OCI-LY7 (cell line): ENCODE measurements around the gene RFX3. TPM values are rescaled to one million over a fixed set of nuclear protein-coding genes. Genes with fewer than 3 reads are reported as not detected.

Source experiments
- BruUV-seq: library from RNA; stranded (reverse); fragments of 400-500 nt; replicated peaks from 2 replicates; lab custom pipeline; 2021; lab: Mats Ljungman, UMichigan
- CTCF ChIA-PET: fragments of 300-600 bp; sonication (Branson Sonifier 250); formaldehyde crosslinking; loops from one replicate; lab custom pipeline; 2022; ENCODE audit warnings: antibody characterized with exemption; ENCODE audit not compliant: unreplicated experiment; lab: Charles Lee
- POLR2A ChIA-PET: fragments of 300-600 bp; sonication (Branson Sonifier 250); formaldehyde crosslinking; loops from one replicate; lab custom pipeline; 2022; ENCODE audit warnings: antibody characterized with exemption; lab: Charles Lee
- DNase-seq: peaks from one replicate; pipeline ENCODE4 v3.0.0-alpha.2; 2015; ENCODE audit warnings: low spot score
- H2AFZ ChIP-seq: fragments of 200-600 bp; sonication (generic), shearing (Covaris generic); 2 replicates; pipeline ENCODE4 v1.6.1; 2014; ENCODE audit warnings: mild to moderate bottlenecking, antibody characterized with exemption, low read length, moderate library complexity
- H3K27ac ChIP-seq: fragments of 200-600 bp; sonication (generic); 2 replicates; pipeline ENCODE4 v1.5.1; 2014; ENCODE audit warnings: mixed run types, low read depth, mild to moderate bottlenecking, moderate library complexity, low read length, inconsistent platforms; ENCODE audit not compliant: poor library complexity, severe bottlenecking
- H3K36me3 ChIP-seq: fragments of 200-600 bp; sonication (generic); 2 replicates; pipeline ENCODE4 v1.6.1; 2014; ENCODE audit warnings: mild to moderate bottlenecking, antibody characterized with exemption, low read length, moderate library complexity, mixed read lengths; ENCODE audit not compliant: insufficient read depth
- H3K4me1 ChIP-seq: fragments of 200-600 bp; sonication (generic); 2 replicates; pipeline ENCODE4 v1.5.1; 2014; ENCODE audit warnings: mild to moderate bottlenecking, low read length; ENCODE audit not compliant: insufficient read depth, poor library complexity, severe bottlenecking
- H3K4me2 ChIP-seq: fragments of 200-600 bp; sonication (generic); 2 replicates; pipeline ENCODE4 v1.6.1; 2014; ENCODE audit warnings: mild to moderate bottlenecking, low read length
- H3K4me3 ChIP-seq: fragments of 200-600 bp; sonication (generic); 2 replicates; pipeline ENCODE4 v1.5.1; 2014; ENCODE audit warnings: mild to moderate bottlenecking, low read depth, low read length; ENCODE audit not compliant: poor library complexity, severe bottlenecking
- H3K79me2 ChIP-seq: fragments of 200-600 bp; sonication (generic); 2 replicates; pipeline ENCODE4 v1.6.1; 2016; ENCODE audit warnings: low read depth, mild to moderate bottlenecking, low read length, moderate library complexity, mixed read lengths; ENCODE audit not compliant: insufficient read depth
- H3K9me2 ChIP-seq: fragments of 200-600 bp; sonication (generic); 2 replicates; pipeline ENCODE4 v1.6.1; 2016; ENCODE audit warnings: mild to moderate bottlenecking, low read length, mixed read lengths; ENCODE audit not compliant: insufficient read depth
- H3K9me3 ChIP-seq: fragments of 200-600 bp; sonication (generic); 2 replicates; pipeline ENCODE4 v1.6.1; 2014; ENCODE audit warnings: mild to moderate bottlenecking, mixed run types, low read length, mixed read lengths
- H4K20me1 ChIP-seq: fragments of 200-600 bp; sonication (generic); 2 replicates; pipeline ENCODE4 v1.6.1; 2014; ENCODE audit warnings: mild to moderate bottlenecking, antibody characterized with exemption, low read length, moderate library complexity, mixed read lengths; ENCODE audit not compliant: insufficient read depth
- EZH2phosphoT487 ChIP-seq: fragments of 200-600 bp; sonication (generic); IDR thresholded peaks from 2 replicates; pipeline ENCODE4 v1.6.1; 2018; ENCODE audit warnings: low read depth, borderline replicate concordance, mild to moderate bottlenecking, mixed run types, antibody characterized with exemption, low read length, moderate library complexity, mixed read lengths
- intact Hi-C: fragments of 100-400 bp; cut with micrococcal nuclease; formaldehyde crosslinking; loops from one replicate; pipeline ENCODE4 v1.10.0; 2022; ENCODE audit not compliant: unreplicated experiment
- total RNA-seq, 2 experiments: library from RNA; depleted of rRNA in 1 of 2; stranded (reverse); fragments of >200 nt in 1 of 2; shearing (Covaris generic) in 1 of 2; gene quantifications; 2 replicates each; pipeline ENCODE4 v1.2.3, GENCODE V29; 2014 to 2022
- TF ChIP-seq, protein P1 (sequence below): fragments of 200-600 bp; sonication (generic); conservative IDR thresholded peaks from 2 replicates; pipeline ENCODE4 v1.5.1; 2014; ENCODE audit warnings: mild to moderate bottlenecking, antibody characterized with exemption, low read length, moderate library complexity, mixed read lengths

RFX3 gene
- total RNA-seq, 2 experiments from 2014 or later, result 6.9 to 18.1 TPM

GRCh38 chr9:3346549-3346948, 179.3 kb downstream of the RFX3 start:
- no TSS peak for BruUV-seq
- no peak for DNase-seq
- intact Hi-C loops, result no loop called here
- Histone ChIP-seq H4K20me1 (no peaks in the 10 kb centered on the region), H3K9me3 (no peaks in the 10 kb centered on the region), H2AFZ (no peak overlapping the region), H3K79me2 (no peaks in the 10 kb centered on the region), H3K9me2 (no peaks in the 10 kb centered on the region), H3K36me3 (no peaks in the 10 kb centered on the region), H3K4me1 (no peaks in the 10 kb centered on the region), H3K27ac (no peak overlapping the region), H3K4me2 (no peak overlapping the region), H3K4me3 (no peak overlapping the region)
- CTCF ChIA-PET, result no interaction called here
- POLR2A ChIA-PET, result no interaction called here
- TF ChIP-seq, protein P1, sequence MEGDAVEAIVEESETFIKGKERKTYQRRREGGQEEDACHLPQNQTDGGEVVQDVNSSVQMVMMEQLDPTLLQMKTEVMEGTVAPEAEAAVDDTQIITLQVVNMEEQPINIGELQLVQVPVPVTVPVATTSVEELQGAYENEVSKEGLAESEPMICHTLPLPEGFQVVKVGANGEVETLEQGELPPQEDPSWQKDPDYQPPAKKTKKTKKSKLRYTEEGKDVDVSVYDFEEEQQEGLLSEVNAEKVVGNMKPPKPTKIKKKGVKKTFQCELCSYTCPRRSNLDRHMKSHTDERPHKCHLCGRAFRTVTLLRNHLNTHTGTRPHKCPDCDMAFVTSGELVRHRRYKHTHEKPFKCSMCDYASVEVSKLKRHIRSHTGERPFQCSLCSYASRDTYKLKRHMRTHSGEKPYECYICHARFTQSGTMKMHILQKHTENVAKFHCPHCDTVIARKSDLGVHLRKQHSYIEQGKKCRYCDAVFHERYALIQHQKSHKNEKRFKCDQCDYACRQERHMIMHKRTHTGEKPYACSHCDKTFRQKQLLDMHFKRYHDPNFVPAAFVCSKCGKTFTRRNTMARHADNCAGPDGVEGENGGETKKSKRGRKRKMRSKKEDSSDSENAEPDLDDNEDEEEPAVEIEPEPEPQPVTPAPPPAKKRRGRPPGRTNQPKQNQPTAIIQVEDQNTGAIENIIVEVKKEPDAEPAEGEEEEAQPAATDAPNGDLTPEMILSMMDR, result no peak
- no peak for TF ChIP-seq EZH2phosphoT487

DNA sequence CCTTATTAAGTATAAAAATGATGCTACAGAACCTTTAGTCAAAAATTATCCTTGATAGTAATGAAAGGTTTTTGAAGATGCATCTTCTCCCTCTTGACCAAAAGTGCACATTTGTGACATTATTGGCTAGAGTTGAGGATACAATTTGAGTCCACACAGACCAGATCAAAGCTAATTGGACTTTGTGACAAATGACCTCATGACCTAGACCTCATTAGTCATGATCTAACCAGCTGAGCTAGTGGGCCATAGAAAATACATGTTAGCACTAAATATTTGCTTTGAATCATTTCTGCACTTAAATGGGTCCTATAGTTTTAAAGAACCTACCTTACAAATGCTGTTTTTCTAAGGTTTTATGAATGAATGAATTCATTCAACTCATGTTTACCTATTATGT, 182.1 kb downstream of the RFX3 start:
- Histone ChIP-seq H3K27ac (no peak overlapping the region), H3K36me3 (no peaks in the 10 kb centered on the region), H3K9me3 (peaks cover 5% of the 10 kb centered on the region; the same call in 1 of the 2 replicates), H3K79me2 (no peaks in the 10 kb centered on the region), H2AFZ (no peak overlapping the region), H4K20me1 (no peaks in the 10 kb centered on the region), H3K9me2 (no peaks in the 10 kb centered on the region), H3K4me3 (no peak overlapping the region), H3K4me2 (no peak overlapping the region), H3K4me1 (no peaks in the 10 kb centered on the region)
- no TSS peak for BruUV-seq
- POLR2A ChIA-PET, result interaction anchor here (0.9 to 1.5 kb wide), 2 partner anchors 10 to 13 kb away, joined by 5 read pairs; no protein-coding TSS in a partner anchor
- no peak for DNase-seq
- CTCF ChIA-PET, result no interaction called here
- intact Hi-C loops, result no loop called here
- TF ChIP-seq, protein P1, result no peak
- TF ChIP-seq EZH2phosphoT487, result no peak

GRCh38 chr9:3342159-3342777, 183.5 kb downstream of the RFX3 start:
- H3K4me2 ChIP-seq, result no peak overlapping the region
- no peak overlapping the region for H3K27ac ChIP-seq
- no peaks in the 10 kb centered on the region for H3K79me2 ChIP-seq
- POLR2A ChIA-PET, result interaction anchor here (1.5 kb wide), 1 partner anchor 8 kb away, joined by 5 read pairs; no protein-coding TSS in a partner anchor
- no peak overlapping the region for H2AFZ ChIP-seq
- TF ChIP-seq EZH2phosphoT487, result no peak
- H3K9me3 ChIP-seq, result peaks cover 5% of the 10 kb centered on the region; the same call in 1 of the 2 replicates
- BruUV-seq, result no TSS peak
- CTCF ChIA-PET, result no interaction called here
- no peak for DNase-seq
- no peaks in the 10 kb centered on the region for H3K4me1 ChIP-seq
- intact Hi-C loops, result no loop called here
- H3K9me2 ChIP-seq, result no peaks in the 10 kb centered on the region
- H3K4me3 ChIP-seq, result no peak overlapping the region
- H3K36me3 ChIP-seq, result no peaks in the 10 kb centered on the region
- H4K20me1 ChIP-seq, result no peaks in the 10 kb centered on the region
